ENCODE results near the gene SLC66A3.

GRCh38 chr2:11213975-11214374, 58.7 kb downstream of the SLC66A3 start:
- TF ChIP-seq EZH2 (IDR thresholded peaks at IDR 0.05; ENCODE audit: insufficient read depth, poor library complexity, severe bottlenecking) (no peak), EZH2phosphoT487 (IDR thresholded peaks at IDR 0.05; ENCODE audit: insufficient read depth, low read depth) (no peak)

Measured in GM23248 (cell line).